ENCODE results near the gene RPS6KA3. TPM values are rescaled to one million over a fixed set of nuclear protein-coding genes. Genes with fewer than 3 reads are reported as not detected.
A peak's percentile ranks its signal among the peaks of the same experiment; 100 is the strongest.

The RPS6KA3 gene
- total RNA-seq, 1 donor from 2014 or later, result 33.6 TPM

- H3K27me3 ChIP-seq (ENCODE audit: low read depth), result no peaks in the 10 kb centered on the region
- intact Hi-C loops (cut with micrococcal nuclease), result loop anchor here (10.0 kb wide), 1 partner anchor 50 kb away; no protein-coding TSS in a partner anchor
- no peak for TF ChIP-seq CTCF (IDR thresholded peaks at IDR 0.05; ENCODE audit: borderline replicate concordance)
These were observed 1.4 kb downstream of the RPS6KA3 start for GRCh38 chrX:20265221-20265725.

GRCh38 chrX:20263474-20263873, 3.2 kb downstream of the RPS6KA3 start:
- intact Hi-C loops (cut with micrococcal nuclease), result loop anchor here (10.0 kb wide), 1 partner anchor 49 kb away; no protein-coding TSS in a partner anchor
- no peak overlapping the region for H3K27ac ChIP-seq (replicated peaks)
- DNase-seq, result no peak
- no peak for TF ChIP-seq CTCF (IDR thresholded peaks at IDR 0.05; ENCODE audit: borderline replicate concordance)
- no peaks in the 10 kb centered on the region for H3K36me3 ChIP-seq
- no peaks in the 10 kb centered on the region for H3K9me3 ChIP-seq (replicated peaks)
- no peak overlapping the region for H3K4me3 ChIP-seq
- H3K4me1 ChIP-seq, result peaks cover 43% of the 10 kb centered on the region
- no peaks in the 10 kb centered on the region for H3K27me3 ChIP-seq (ENCODE audit: low read depth)

More at GRCh38 chrX:20265221-20265725, 1.4 kb downstream of the RPS6KA3 start:
- peak; percentile 42 for DNase-seq
- H3K4me3 ChIP-seq, result peak overlapping the region; percentile 76
- H3K4me1 ChIP-seq, result peaks cover 30% of the 10 kb centered on the region
- H3K36me3 ChIP-seq, result no peaks in the 10 kb centered on the region
- no peaks in the 10 kb centered on the region for H3K9me3 ChIP-seq (replicated peaks)
- peak overlapping the region; percentile 88 for H3K27ac ChIP-seq (replicated peaks)

- H3K4me3 ChIP-seq, result no peak overlapping the region
- no peak overlapping the region for H3K27ac ChIP-seq (replicated peaks)
- peaks cover 46% of the 10 kb centered on the region for H3K4me1 ChIP-seq
- DNase-seq, result no peak
- no peaks in the 10 kb centered on the region for H3K36me3 ChIP-seq
- H3K9me3 ChIP-seq (replicated peaks), result no peaks in the 10 kb centered on the region
- H3K27me3 ChIP-seq (ENCODE audit: low read depth), result no peaks in the 10 kb centered on the region
- intact Hi-C loops (cut with micrococcal nuclease), result loop anchor here (10.0 kb wide), 1 partner anchor 46 kb away; no protein-coding TSS in a partner anchor
- TF ChIP-seq CTCF (IDR thresholded peaks at IDR 0.05; ENCODE audit: borderline replicate concordance), result no peak
These were observed 5.8 kb downstream of the RPS6KA3 start for GRCh38 chrX:20260885-20261284.

GRCh38 chrX:20254712-20255299, 11.9 kb downstream of the RPS6KA3 start:
- no peaks in the 10 kb centered on the region for H3K36me3 ChIP-seq
- intact Hi-C loops (cut with micrococcal nuclease), result loop anchor here (5.0 kb wide), 1 partner anchor 187 kb away; no protein-coding TSS in a partner anchor
- no peaks in the 10 kb centered on the region for H3K27me3 ChIP-seq (ENCODE audit: low read depth)
- H3K4me3 ChIP-seq, result no peak overlapping the region
- H3K9me3 ChIP-seq (replicated peaks), result no peaks in the 10 kb centered on the region
- no peak overlapping the region for H3K27ac ChIP-seq (replicated peaks)
- TF ChIP-seq CTCF (IDR thresholded peaks at IDR 0.05; ENCODE audit: borderline replicate concordance), result no peak
- peaks cover 16% of the 10 kb centered on the region for H3K4me1 ChIP-seq
- no peak for DNase-seq

GRCh38 chrX:20253232-20253543, 13.5 kb downstream of the RPS6KA3 start:
- no peak for TF ChIP-seq CTCF (IDR thresholded peaks at IDR 0.05; ENCODE audit: borderline replicate concordance)
- H3K4me3 ChIP-seq, result no peak overlapping the region
- H3K27me3 ChIP-seq (ENCODE audit: low read depth), result no peaks in the 10 kb centered on the region
- intact Hi-C loops (cut with micrococcal nuclease), result loop anchor here (5.0 kb wide), 1 partner anchor 189 kb away; no protein-coding TSS in a partner anchor
- peaks cover 8% of the 10 kb centered on the region for H3K4me1 ChIP-seq
- no peak for DNase-seq
- no peaks in the 10 kb centered on the region for H3K9me3 ChIP-seq (replicated peaks)
- H3K36me3 ChIP-seq, result no peaks in the 10 kb centered on the region
- no peak overlapping the region for H3K27ac ChIP-seq (replicated peaks)
